ENCODE results near the gene PPARG. TPM values are rescaled to one million over a fixed set of nuclear protein-coding genes. Genes with fewer than 3 reads are reported as not detected.
"Not testable (repeated sequence)": the region's sequence is repeated elsewhere in the genome, so short reads cannot be mapped to it uniquely, and the experiment has no call there.

Gene PPARG
- total RNA-seq, 4 donors from 2014 or later = 20.0 to 64.2 (median 29.6) TPM

DNA sequence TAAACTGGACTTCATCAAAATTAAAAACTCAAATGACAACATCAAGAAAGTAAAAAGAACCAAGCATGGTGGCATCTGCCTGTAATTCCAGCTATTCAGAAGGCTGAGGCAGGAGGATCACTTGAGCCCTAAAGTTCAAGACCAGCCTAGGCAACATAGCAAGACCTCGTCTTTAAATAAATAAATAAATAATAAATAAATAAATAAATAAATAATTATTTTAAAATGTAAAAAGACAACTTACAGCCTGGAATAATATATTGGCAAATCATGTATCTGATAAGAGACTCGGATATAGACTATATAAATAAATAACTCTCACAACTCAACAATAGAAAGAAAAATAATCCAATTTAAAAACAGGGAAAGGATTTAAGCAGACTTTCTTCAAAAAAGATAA lies 4.3 kb upstream of the PPARG start:
- H3K4me3 ChIP-seq = no peak overlapping the region
- peaks cover 0 to 21% (median 0%) of the 10 kb centered on the region in 4 donors for H3K4me1 ChIP-seq
- peaks cover 0 to 6% of the 10 kb centered on the region in 2 donors for H3K27me3 ChIP-seq
- no peak overlapping the region for H3K27ac ChIP-seq
- WGBS, 2 donors = 88 to 95% methylated on average over 2 of the region's 2 CpGs
- peaks cover 0 to 4% (median 0%) of the 10 kb centered on the region in 4 donors for H3K9me3 ChIP-seq
- TF ChIP-seq POLR2A (IDR thresholded peaks at IDR 0.05) (no peak), EP300 (IDR thresholded peaks at IDR 0.05) (no peak), CTCF (IDR thresholded peaks at IDR 0.05) (no peak)
- no peak for DNase-seq (ENCODE audit: low spot score in 2 of 2)
- H3K36me3 ChIP-seq = no peaks in the 10 kb centered on the region

GRCh38 chr3:12285003-12285555 lies 3.8 kb upstream of the PPARG start:
- H3K36me3 ChIP-seq = no peaks in the 10 kb centered on the region
- H3K9me3 ChIP-seq = peaks cover 0 to 4% (median 0%) of the 10 kb centered on the region in 4 donors
- 95 to 96% methylated on average over 5 of the region's 5 CpGs for WGBS, 2 donors
- H3K4me1 ChIP-seq = peaks cover 0 to 21% (median 0%) of the 10 kb centered on the region in 4 donors
- DNase-seq (ENCODE audit: low spot score in 2 of 2) = no peak
- TF ChIP-seq POLR2A (IDR thresholded peaks at IDR 0.05) (no peak), CTCF (IDR thresholded peaks at IDR 0.05) (no peak), EP300 (IDR thresholded peaks at IDR 0.05) (no peak)
- H3K27ac ChIP-seq = no peak overlapping the region
- H3K27me3 ChIP-seq = peaks cover 0 to 6% of the 10 kb centered on the region in 2 donors
- H3K4me3 ChIP-seq = no peak overlapping the region

- peaks cover 0 to 21% (median 0%) of the 10 kb centered on the region in 4 donors for H3K4me1 ChIP-seq
- not testable (repeated sequence) for H3K27ac ChIP-seq; H3K9me3 ChIP-seq; H3K27me3 ChIP-seq; DNase-seq (ENCODE audit: low spot score in 2 of 2); H3K36me3 ChIP-seq; H3K4me3 ChIP-seq
- 92 to 93% methylated on average over 7 of the region's 7 CpGs for WGBS, 2 donors
Measured at GRCh38 chr3:12285779-12286178, 3.1 kb upstream of the PPARG start.

- peak overlapping the region in 1 of 4 donors; percentile 81 for H3K27ac ChIP-seq
- 83 to 85% methylated on average over 12 of the region's 12 CpGs for WGBS, 2 donors
Measured at GRCh38 chr3:12286504-12286903, 2.4 kb upstream of the PPARG start.

DNA sequence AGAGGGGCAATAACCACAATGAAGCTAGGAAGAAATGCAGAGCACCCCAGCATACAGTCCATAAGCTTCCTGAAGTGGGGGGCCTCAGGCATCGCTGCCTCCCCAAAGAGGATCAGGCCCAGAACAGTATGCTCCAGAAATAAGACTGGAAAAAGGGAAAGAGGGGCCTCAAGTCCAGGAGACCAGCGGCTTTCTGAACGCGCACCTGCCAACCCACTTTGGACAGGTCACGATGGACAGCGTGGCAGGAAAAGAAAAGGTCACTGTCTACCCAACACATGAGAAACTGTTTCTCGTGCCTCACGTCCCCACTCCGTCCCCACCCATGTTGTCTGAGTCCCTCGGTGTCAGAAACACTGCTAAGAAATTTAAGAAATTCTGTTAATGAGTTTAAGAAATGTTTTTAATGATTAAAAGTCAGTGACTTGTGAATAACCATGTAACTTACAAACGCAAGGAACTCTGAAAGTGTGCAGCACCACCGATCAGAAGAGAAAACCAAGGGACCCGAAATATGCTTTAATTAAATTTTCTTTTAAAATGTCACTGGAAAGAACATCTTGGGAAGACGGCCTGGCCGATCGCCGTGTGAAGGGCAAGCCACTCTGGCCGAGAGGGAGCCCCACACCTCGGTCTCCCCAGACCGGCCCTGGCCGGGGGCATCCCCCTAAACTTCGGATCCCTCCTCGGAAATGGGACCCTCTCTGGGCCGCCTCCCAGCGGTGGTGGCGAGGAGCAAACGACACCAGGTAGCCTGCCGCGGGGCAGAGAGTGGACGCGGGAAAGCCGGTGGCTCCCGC lies 1.7 kb upstream of the PPARG start:
- Histone ChIP-seq H3K9me3 (peaks cover 0 to 4% (median 0%) of the 10 kb centered on the region in 4 donors), H3K36me3 (no peaks in the 10 kb centered on the region), H3K4me1 (peaks cover 0 to 21% (median 0%) of the 10 kb centered on the region in 4 donors), H3K4me3 (peak overlapping the region; percentile 31 to 90 (median 48)), H3K27ac (peak overlapping the region in 2 of 4 donors; percentile 81 to 82), H3K27me3 (peaks cover 0 to 6% of the 10 kb centered on the region in 2 donors)
- no peak for DNase-seq (ENCODE audit: low spot score in 2 of 2)
- 23 to 28% methylated on average over 23 to 27 of the region's 33 CpGs for WGBS, 2 donors
- TF ChIP-seq EP300 (IDR thresholded peaks at IDR 0.05) = no peak
- TF ChIP-seq POLR2A (IDR thresholded peaks at IDR 0.05) = peak in 1 of 2 donors; percentile 12
- peak in 1 of 5 experiments; percentile 23 for TF ChIP-seq CTCF (IDR thresholded peaks at IDR 0.05)

More at GRCh38 chr3:12286504-12286903, 2.4 kb upstream of the PPARG start:
- H3K36me3 ChIP-seq = no peaks in the 10 kb centered on the region
- H3K4me1 ChIP-seq = peaks cover 0 to 21% (median 0%) of the 10 kb centered on the region in 4 donors
- no peak overlapping the region for H3K4me3 ChIP-seq
- TF ChIP-seq CTCF (IDR thresholded peaks at IDR 0.05) (no peak), EP300 (IDR thresholded peaks at IDR 0.05) (no peak), POLR2A (IDR thresholded peaks at IDR 0.05) (no peak)
- peaks cover 0 to 6% of the 10 kb centered on the region in 2 donors for H3K27me3 ChIP-seq
- peaks cover 0 to 4% (median 0%) of the 10 kb centered on the region in 4 donors for H3K9me3 ChIP-seq
- DNase-seq (ENCODE audit: low spot score in 2 of 2) = no peak
